22Rv1 (cell line): ENCODE data around the gene RORC.

Source experiments
- H3K27ac ChIP-seq: fragments of 450-650 bp; 2 replicates; pipeline ENCODE4 v1.5.1; 2017
- ZFX ChIP-seq: fragments of 450-650 bp; IDR thresholded peaks from 2 replicates; pipeline ENCODE4 v1.6.1; 2017; ENCODE audit warnings: antibody characterized with exemption, borderline replicate concordance
- TF ChIP-seq, protein P1 (sequence below): fragments of 450-650 bp; IDR thresholded peaks from 2 replicates; pipeline ENCODE4 v1.5.1; 2017; ENCODE audit warnings: mild to moderate bottlenecking

RORC gene

GRCh38 chr1:151799179-151800022 lies 32.2 kb downstream of the RORC start:
- H3K27ac ChIP-seq, result no peak overlapping the region
- TF ChIP-seq, protein P1, sequence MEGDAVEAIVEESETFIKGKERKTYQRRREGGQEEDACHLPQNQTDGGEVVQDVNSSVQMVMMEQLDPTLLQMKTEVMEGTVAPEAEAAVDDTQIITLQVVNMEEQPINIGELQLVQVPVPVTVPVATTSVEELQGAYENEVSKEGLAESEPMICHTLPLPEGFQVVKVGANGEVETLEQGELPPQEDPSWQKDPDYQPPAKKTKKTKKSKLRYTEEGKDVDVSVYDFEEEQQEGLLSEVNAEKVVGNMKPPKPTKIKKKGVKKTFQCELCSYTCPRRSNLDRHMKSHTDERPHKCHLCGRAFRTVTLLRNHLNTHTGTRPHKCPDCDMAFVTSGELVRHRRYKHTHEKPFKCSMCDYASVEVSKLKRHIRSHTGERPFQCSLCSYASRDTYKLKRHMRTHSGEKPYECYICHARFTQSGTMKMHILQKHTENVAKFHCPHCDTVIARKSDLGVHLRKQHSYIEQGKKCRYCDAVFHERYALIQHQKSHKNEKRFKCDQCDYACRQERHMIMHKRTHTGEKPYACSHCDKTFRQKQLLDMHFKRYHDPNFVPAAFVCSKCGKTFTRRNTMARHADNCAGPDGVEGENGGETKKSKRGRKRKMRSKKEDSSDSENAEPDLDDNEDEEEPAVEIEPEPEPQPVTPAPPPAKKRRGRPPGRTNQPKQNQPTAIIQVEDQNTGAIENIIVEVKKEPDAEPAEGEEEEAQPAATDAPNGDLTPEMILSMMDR, result no peak
- no peak for TF ChIP-seq ZFX

GRCh38 chr1:151798571-151798970 lies 33.0 kb downstream of the RORC start:
- TF ChIP-seq, protein P1, result no peak
- TF ChIP-seq ZFX, result no peak
- no peak overlapping the region for H3K27ac ChIP-seq

DNA sequence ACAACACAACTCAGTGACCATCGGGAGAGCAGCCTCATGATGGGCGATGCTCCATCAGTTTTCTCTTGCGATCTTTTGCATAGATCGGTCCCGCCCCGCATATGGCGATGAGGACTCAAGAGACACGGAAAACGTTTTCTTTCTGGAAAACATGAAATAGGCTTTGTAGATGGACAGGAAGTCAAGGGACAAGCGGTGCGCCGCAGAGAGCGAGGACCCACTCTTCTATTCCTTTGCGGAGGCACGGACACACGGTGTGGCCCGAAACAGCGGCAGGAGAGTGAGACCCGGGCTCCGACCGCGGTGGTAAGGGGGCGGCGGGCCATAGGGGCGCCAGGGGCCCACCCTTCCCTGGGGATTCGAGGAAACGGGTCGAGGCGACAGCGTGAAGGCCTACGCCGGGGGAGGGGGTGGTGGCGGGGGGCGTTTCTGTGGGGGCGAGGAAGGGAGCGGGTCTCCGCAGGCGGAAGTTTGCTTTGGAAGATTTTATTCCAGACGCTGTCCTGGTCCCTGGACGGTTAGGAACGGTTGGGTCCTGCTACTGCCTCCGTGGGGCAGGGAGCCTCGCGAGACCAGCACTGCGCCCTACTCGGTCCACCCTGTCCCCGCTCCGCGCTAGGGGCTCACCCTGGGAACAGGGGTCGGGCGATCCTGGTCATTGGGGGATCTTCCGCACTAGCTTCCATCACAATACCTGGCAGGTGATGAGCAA lies 40.5 kb downstream of the RORC start:
- peak overlapping the region; percentile 80 for H3K27ac ChIP-seq
- TF ChIP-seq ZFX, result no peak
- TF ChIP-seq, protein P1, result no peak

- H3K27ac ChIP-seq, result peak within 1 kb of the TSS; percentile 80
- no peak for TF ChIP-seq ZFX
- TF ChIP-seq, protein P1, result peak; percentile 70
Measured at GRCh38 chr1:151790071-151790939, 41.3 kb downstream of the RORC start, which contains the start of gene TDRKH. TDRKH (minus strand) TSS chr1:151790500; CDS start chr1:151783022, 7,478 bp downstream.

DNA sequence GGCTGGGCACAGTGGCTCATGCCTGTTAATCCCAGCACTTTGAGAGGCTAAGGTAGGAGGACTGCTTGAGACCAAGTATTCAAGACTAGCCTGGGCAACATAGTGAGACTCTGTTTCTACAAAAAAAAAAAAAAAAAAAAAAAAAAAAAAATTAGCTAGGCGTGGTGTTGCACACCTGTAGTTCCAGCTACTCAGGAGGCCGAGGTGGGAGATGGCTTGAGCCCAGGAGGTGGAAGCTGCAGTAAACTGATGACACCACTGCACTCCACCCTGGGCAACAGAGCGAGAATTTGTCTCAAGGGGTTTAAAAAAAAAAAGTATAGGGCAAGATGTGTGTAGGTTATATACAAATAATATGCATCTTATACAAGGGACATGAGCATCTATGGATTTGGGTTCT lies 43.9 kb downstream of the RORC start:
- TF ChIP-seq, protein P1, result no peak
- TF ChIP-seq ZFX, result no peak
- no peak overlapping the region for H3K27ac ChIP-seq

GRCh38 chr1:151783796-151784195 lies 47.8 kb downstream of the RORC start:
- TF ChIP-seq ZFX, result no peak
- TF ChIP-seq, protein P1, result no peak
- H3K27ac ChIP-seq, result no peak overlapping the region
